ENCODE data around the gene CCN2. TPM values are rescaled to one million over a fixed set of nuclear protein-coding genes. Genes with fewer than 3 reads are reported as not detected.

The CCN2 gene
- total and polyA plus RNA-seq, 12 donors: 6.1 to 71.3 (median 40.7) TPM

DNA sequence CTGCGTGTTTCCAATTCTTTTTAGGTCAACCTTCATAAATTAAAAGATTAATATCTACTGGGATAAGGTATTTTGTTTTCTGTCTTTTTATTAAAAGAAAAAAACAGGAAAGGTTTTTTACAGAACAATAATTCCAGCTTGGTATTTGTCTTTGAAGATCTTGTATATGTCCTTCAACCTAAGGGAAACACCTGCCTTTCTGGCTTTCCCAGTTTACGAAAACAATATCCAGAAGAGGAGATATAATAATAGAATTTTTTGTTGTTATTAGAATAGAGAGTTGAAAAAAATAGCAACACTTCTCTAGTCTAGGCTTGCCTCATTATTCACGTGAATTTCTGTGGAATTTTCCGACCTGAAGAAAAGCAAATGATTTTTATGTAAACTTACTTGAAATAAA, 37.9 kb upstream of the CCN2 start:
- intact Hi-C loops (cut with DNase I): no loop called here
- Histone ChIP-seq H3K9me3 (peaks cover 0 to 4% (median 0%) of the 10 kb centered on the region in 11 donors), H3K4me1 (no peaks in the 10 kb centered on the region), H3K36me3 (no peaks in the 10 kb centered on the region), H3K4me3 (no peak overlapping the region), H3K27ac (no peak overlapping the region), H3K27me3 (no peaks in the 10 kb centered on the region)
- no peak for DNase-seq
- no peak for ATAC-seq
- 72 to 74% methylated on average over 4 of the region's 4 CpGs for WGBS, 2 donors
- TF ChIP-seq, protein P1, sequence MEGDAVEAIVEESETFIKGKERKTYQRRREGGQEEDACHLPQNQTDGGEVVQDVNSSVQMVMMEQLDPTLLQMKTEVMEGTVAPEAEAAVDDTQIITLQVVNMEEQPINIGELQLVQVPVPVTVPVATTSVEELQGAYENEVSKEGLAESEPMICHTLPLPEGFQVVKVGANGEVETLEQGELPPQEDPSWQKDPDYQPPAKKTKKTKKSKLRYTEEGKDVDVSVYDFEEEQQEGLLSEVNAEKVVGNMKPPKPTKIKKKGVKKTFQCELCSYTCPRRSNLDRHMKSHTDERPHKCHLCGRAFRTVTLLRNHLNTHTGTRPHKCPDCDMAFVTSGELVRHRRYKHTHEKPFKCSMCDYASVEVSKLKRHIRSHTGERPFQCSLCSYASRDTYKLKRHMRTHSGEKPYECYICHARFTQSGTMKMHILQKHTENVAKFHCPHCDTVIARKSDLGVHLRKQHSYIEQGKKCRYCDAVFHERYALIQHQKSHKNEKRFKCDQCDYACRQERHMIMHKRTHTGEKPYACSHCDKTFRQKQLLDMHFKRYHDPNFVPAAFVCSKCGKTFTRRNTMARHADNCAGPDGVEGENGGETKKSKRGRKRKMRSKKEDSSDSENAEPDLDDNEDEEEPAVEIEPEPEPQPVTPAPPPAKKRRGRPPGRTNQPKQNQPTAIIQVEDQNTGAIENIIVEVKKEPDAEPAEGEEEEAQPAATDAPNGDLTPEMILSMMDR (IDR thresholded peaks at IDR 0.05): no peak

DNA sequence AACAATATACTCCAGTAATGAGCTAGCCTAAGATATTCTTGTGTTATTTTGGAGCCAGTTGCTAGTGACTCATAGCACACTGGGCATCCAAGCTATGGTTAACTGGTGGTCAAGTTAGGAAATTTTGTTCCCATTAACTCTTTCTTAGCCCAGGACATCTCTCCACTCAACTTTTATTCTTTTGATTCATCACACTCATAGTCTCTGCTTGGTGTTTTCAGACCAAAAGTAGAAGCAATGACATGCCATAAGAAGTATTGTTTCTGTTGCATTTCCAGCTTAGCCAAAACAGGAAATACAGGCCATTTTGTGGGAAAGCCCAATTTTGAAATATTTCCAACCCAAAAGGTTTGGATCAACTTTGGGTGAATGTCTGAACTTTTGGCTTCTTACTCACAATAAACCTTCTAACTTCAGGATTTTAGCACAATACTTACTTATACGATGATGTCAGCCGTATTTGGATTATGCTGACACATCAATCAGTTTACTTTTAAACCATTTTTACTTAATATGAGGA, 31.6 kb upstream of the CCN2 start:
- TF ChIP-seq, protein P1 (IDR thresholded peaks at IDR 0.05): no peak
- DNase-seq (no peak), ATAC-seq (no peak)
- intact Hi-C loops (cut with DNase I): no loop called here
- WGBS, 2 donors: 89 to 93% methylated on average over 2 of the region's 2 CpGs
- Histone ChIP-seq H3K4me1 (peaks cover 0 to 20% (median 0%) of the 10 kb centered on the region in 9 donors), H3K9me3 (no peaks in the 10 kb centered on the region), H3K4me3 (no peak overlapping the region), H3K27me3 (no peaks in the 10 kb centered on the region), H3K27ac (no peak overlapping the region), H3K36me3 (no peaks in the 10 kb centered on the region)

DNA sequence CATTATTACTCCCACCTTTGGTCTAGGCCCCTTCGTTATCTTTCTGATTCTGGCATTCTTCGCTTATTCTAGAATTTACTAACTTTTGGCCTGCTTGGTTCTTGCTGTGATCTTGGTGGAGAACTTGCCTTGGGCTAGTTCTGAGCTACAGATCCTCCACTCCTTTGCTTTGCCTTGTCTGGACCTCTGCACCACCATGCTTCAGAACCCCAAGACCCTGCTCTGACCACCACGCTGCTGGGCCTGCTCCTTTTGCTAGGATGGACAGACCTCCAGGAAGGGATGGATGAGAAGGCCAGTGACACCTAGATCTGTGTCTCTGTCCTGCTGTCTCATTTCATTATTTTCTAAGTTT, 30.4 kb upstream of the CCN2 start:
- no peak overlapping the region for H3K4me3 ChIP-seq
- 96 to 98% methylated on average over 3 of the region's 3 CpGs for WGBS, 2 donors
- peak overlapping the region in 1 of 10 donors; percentile 16 for H3K27ac ChIP-seq
- no peak for DNase-seq
- no peaks in the 10 kb centered on the region for H3K27me3 ChIP-seq
- H3K4me1 ChIP-seq: peaks cover 0 to 30% (median 6%) of the 10 kb centered on the region in 9 donors
- intact Hi-C loops (cut with DNase I): no loop called here
- no peaks in the 10 kb centered on the region for H3K9me3 ChIP-seq
- TF ChIP-seq, protein P1 (IDR thresholded peaks at IDR 0.05): no peak
- no peak for ATAC-seq
- H3K36me3 ChIP-seq: no peaks in the 10 kb centered on the region

DNA sequence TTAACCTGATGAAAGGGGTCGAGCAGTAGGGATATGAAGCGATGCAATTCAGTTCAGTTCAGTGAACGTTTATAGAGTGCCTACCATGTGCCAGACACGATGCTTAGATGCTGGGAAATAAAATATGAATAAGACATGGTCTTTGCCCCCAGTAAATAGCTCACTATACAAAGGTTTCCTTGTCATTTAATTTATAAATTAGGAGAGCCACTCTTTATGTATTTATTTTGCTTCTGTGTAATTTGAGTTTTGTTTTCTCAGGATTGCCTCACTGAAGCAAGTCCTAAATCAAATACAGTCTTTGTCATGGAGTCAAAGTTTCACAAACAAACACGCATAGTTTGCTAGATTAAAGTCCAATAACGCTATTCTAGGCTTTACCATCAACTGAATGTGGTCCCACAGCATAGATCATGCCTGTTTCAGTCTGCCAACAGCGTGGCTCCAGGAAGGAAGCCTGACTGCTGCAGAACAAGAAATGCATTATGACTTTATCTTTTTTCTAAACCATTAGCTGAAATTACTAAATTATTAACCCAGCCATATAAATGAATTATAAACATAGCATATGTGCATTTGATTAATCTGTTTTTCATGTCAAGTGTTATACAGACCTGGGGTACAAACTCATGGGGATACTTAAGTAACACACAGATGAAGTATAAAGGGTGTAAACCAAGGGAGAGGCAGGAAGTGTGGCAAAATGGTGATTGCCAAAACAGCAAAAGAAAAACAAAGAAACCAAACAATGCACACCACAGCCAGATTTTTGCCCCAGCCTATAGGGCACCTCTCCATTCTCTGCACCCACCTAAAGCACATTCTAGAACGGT, 29.8 kb upstream of the CCN2 start:
- intact Hi-C loops (cut with DNase I): no loop called here
- TF ChIP-seq, protein P1 (IDR thresholded peaks at IDR 0.05): no peak
- Histone ChIP-seq H3K27ac (peak overlapping the region in 1 of 10 donors; percentile 16), H3K27me3 (no peaks in the 10 kb centered on the region), H3K4me1 (peaks cover 0 to 36% (median 9%) of the 10 kb centered on the region in 9 donors), H3K9me3 (no peaks in the 10 kb centered on the region), H3K36me3 (no peaks in the 10 kb centered on the region), H3K4me3 (no peak overlapping the region)
- no peak for ATAC-seq
- WGBS, 2 donors: 68 to 69% methylated on average over 8 of the region's 8 CpGs
- no peak for DNase-seq

Data from heart right ventricle (tissue), 16 donors.